ENCODE measurements around the gene PCBP1.

GRCh38 chr2:70103531-70104061 lies 16.3 kb downstream of the PCBP1 start:
- TF ChIP-seq POLR2A (IDR thresholded peaks at IDR 0.05; ENCODE audit: low read length), result no peak
- no peak for TF ChIP-seq GATA1 (IDR thresholded peaks at IDR 0.05; ENCODE audit: low read depth, low read length)

Measured in erythroblast (primary cell).